HG03460 (cell line): Measurements from ENCODE around the gene FCGR3A.
"Not testable (repeated sequence)": the region's sequence is repeated elsewhere in the genome, so short reads cannot be mapped to it uniquely, and the experiment has no call there.

Source experiments
- ATAC-seq: cut with Tn5 transposase; IDR thresholded peaks from one replicate; pipeline ENCODE4 v1.9.1; 2021; ENCODE audit not compliant: unreplicated experiment

FCGR3A gene

DNA sequence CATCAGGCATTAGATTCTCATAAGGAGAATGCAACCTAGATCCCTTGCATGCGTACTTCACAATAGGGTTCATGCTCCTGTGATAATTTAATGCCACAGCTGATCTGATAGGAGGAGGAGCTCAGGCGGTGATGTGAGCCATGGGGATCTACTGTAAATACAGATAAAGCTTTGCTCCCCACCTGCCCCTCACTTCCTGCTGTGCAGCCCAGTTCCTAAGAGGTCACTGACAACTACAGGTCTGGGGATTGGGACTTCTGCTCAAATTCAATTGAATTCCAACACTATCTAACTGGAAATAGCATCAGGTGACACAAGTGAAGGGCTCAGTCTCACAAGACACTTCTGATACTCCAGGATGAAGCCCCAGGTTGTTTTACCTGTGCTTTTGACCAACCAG lies 7.4 kb upstream of the FCGR3A start:
- not testable (repeated sequence) for ATAC-seq

DNA sequence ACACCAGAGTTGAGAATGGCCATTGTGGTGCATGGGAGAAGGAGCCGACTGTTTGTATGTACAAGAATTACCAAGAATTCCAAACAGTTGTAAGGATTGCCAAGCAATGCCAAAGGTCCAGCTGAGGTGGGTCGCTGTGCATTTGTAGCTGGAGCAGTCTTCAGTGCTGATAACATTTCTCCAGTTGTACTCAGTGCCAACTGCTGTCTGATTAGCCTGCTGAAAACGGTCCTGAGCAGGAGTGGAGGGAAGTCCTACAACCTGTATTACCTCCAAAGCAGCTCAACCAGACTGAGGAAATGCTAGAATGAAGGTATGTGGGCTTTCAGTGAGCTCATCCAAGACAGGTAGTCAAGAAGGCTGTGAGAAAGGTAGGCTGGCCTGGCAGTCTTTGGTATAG lies 6.5 kb upstream of the FCGR3A start:
- ATAC-seq, result not testable (repeated sequence)

DNA sequence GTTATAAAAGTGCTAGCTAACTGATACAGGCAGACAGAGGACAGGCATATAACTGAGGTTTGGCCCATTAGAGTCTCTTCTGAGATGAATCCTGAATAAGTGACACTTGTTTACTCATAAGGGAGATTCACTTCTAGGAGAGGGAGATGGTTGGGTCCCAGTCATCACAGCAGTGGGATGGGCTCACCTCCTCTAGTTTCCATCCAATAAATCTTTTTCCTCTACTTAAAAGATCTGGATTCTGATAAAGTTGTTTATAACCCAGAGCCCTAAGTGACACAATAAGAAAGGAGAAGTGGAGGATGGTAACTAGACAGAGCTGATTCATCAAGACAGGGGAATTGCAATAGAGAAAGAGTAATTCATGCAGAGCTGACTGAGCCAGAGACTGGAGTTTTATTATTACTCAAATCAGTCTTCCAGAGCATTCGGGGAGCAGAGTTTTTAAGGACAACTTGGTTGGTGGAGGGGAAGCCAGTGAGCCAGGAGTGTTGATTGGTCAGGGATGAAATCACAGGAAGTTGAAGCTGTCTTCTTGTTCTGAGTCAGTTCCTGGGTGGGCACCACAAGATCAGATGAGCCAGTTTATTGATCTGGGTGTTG lies 5.3 kb upstream of the FCGR3A start:
- not testable (repeated sequence) for ATAC-seq

DNA sequence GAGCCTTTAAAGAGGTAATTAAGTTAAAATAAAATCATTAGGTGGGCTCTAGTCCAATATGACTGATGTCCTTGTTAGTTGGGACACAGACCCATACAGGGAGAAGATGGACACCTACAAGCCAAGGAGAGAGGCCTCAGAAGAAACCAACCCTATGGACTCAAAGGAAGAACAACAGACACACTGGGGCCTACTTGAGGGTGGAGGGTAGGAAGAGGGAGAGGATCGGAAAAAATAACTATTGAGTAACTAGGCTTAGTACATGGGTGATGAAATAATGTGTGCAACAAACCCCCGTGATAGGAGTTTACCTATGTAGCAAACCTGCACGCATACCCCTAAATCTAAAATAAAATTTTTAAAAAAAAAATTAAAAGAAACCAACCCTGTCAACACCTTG lies 4.7 kb upstream of the FCGR3A start:
- not testable (repeated sequence) for ATAC-seq

DNA sequence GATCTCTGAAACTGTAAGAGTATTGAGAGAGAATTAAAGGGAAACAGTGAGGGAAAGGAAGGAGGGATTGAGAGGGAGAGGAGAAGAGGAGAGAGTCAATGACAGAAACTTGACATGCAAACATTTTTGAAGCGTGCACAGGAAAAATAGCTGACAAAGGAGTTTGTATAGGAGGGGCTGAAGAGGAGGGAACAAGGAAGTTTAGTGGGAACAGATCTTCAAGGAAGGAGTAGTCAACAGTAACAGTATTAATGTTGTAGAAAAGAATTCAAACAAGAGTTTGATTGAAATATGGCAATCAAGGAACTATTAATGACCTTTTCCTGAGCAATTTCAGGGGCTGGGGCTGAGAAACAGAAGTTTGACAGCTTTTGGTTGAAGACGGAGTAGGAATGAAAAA lies 4.0 kb upstream of the FCGR3A start:
- ATAC-seq, result not testable (repeated sequence)

DNA sequence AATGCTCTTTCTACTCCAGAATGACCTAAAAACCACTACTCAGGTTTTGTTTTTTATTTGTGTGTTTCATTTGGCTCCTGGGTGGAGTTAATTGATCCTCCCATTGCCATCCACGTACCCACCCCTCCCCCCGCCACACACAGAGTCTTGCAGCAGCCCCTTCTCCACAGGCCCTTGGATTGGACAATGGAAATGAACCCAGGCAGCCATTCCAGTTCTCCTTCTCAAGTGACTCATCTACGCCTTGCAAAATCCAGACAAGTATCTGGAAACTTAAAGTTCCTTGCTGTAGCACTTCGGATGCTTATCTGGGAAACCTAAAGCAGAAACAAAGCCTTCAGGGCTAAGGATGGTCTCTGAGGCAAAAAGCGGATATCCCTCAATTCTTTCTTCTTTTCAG lies 1.3 kb upstream of the FCGR3A start:
- ATAC-seq, result not testable (repeated sequence)

DNA sequence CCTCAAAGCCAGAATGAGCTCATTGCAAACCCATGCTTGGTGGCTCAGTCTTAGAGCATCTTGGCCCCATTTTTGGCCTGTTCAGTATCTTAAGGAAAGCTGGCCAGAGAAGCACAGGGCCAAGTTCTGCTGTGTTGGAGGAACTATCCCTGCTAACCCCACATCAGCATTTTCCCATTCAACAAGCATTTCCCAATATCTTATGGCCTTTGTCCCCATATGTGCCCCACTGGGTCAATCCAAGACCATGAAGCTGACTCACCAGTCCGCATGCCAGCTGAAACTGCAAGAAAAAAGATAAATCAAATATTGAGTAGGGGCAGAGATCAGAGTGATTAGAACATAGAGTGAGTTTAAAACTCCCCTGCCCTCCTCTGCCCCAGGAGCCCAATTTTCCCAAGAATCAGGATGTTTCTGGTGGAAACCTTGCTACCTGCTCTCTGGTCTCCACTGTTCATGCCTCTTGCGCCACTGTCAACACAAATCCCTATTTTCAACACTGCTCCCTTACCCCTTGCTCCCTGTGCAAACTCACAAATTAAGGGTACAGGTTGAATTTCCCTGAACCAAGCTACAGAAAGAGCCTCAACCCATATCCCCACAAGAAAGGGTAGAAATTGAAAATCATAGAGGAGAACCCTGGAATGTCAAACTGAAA lies 740 bp downstream of the FCGR3A start:
- ATAC-seq, result not testable (repeated sequence)

DNA sequence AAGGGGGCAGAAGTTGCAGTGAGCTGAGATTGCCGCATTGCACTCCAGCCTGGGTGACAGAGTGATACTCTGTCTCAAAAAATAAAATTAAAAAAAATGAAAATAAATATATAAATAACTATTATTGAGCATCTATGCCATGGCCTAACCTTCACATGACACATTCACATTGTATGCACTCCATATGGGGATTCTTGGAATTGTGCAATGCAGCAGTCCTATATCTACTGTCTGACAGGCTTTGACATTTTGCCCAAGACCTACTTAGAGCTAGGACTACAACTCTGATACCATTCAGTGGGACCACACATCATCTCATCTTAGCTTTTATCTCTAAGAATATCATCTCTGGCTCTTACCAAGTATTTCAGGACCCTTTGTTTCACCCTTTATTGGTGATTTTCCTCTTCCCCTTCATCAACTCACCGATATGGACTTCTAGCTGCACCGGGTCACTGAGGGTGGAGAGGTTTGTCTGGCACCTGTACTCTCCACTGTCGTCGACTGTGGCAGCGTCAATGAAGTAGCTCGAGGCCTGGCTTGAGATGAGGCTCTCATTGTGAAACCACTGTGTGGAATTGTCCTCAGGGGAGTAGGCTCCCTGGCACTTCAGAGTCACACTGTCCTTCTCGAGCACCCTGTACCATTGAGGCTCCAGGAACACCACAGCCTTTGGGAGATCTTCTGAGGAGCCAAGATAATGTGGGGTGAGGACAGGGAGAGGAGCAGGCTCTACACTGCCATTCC lies 1.4 kb downstream of the FCGR3A start:
- ATAC-seq, result not testable (repeated sequence)

DNA sequence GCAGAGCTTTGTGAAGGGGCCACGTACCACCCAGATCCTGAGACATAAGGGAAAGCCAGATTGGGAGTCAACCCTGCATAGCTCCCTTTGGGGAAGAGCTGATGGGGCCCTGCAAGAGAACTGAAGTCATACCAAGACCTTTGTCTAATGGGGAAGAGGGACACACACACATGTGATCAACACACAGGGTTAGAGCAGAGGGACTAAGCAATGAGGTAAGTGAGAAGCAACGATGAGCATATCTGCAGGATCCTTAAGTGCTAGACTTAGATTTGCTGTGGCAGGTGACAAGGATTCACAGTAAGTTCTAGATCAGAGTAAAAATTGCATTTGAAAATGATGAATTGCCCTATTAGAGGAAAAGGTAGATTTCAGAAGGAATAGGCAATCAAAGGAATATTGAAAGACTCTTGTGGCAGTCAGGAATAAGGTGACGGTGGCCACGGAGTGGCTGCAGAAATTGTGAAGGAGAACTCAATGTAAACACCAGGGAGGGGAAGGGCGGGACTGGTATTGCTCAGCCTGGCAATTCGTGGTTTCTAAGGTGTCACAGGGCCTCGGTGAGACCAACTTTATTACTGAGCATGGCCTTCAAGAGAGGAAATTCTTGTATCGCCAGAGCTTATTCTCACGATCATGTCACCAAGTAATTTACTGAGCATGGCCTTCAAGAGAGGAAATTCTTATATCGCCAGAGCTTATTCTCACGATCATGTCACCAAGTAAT lies 4.5 kb downstream of the FCGR3A start:
- not testable (repeated sequence) for ATAC-seq

DNA sequence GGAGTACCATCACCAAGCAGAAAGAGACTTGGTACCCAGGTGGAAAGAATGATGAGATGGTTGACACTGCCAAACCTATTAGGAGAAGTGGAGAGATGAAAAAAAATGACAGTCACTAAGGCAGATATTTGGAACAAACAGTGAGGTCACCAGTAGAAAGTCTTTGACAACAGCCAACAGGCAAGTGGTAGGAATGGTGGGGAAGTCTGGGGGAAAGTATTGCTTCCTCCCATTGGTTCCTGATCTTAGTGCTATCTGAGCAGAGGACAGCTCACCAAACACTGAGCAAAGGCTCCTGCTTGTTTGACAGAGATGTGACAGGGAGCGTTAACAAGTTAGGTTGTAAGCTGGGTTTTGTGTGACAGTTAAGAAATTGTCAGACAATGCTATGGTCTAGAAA lies 6.5 kb downstream of the FCGR3A start:
- ATAC-seq, result not testable (repeated sequence)

DNA sequence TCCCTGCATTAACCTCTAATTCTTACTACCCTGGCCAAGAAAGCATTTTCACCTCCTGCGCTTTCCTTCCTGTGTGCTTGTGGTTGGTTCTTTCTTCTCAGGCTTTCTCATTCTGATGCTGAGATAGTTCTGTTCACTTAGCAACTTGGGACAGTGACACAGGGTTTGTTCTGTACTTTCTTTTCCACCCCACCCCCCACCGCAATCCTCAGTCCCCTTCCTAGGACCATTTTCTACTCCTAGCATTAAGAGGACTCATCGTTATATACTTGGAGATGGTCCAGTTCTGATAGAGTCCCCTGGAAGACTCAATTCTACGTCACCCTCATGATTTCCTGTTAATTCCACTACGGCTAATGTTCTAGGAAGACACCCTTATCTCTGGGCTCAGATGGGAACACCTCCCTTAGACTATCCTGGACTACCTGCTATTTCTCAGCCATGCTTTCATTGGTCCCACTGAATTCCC lies 7.5 kb downstream of the FCGR3A start:
- peak; percentile 63 for ATAC-seq

DNA sequence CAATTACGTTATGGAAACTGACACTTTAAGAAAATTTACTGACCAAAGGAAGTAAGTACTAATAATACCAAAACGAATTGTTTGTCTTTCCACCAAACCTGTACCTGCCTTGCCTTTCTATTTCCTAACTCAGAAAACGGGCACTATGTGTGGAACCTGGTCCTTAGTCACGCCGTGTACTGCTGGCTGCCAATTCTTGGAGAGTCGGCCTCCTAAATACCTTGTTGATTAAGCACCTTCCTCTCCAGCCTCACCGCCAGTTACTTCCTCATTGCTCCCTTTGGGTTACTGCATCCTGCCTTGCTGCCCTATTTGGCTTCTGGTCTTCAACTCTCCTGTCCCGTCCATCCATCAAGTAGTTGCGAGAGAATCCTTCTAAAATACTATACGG lies 9.1 kb downstream of the FCGR3A start:
- not testable (repeated sequence) for ATAC-seq

DNA sequence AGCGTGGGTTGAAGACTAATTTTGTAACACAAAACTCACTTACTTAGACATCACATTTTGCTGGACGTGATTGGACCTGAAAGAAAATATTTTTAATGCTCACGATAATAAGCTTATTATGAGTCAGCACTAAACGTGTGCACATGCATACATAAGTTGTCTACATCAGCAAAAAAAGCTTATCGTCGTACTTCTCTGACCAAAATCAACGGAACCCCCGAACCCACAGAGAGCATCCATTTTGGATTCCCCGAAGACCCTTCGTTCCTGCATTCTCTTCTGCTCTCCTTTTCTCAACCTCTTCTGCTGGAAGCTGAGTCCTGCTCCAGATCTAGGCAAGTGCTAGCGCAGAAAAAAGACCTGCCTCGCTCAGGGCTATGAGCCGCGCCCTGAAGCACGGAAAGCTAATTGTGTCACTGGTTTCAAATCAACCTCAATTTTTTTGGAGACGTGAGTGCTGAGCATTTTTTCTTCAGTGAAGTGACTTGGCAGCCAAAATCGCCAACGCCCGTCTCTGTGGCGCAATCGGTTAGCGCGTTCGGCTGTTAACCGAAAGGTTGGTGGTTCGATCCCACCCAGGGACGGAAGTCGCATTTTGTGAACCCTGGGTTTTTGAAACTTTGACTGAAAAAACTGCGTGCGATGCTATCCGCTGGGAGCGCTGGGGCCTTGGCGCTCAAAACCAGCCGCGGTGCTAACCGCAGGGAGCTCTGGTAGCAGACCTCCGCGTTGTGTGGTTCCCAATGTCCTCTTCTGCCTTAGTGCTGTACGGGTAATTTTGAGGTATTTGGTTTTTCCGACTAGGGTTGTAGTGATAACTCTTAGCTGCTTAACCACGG lies 9.7 kb downstream of the FCGR3A start:
- peak; percentile 51 for ATAC-seq

DNA sequence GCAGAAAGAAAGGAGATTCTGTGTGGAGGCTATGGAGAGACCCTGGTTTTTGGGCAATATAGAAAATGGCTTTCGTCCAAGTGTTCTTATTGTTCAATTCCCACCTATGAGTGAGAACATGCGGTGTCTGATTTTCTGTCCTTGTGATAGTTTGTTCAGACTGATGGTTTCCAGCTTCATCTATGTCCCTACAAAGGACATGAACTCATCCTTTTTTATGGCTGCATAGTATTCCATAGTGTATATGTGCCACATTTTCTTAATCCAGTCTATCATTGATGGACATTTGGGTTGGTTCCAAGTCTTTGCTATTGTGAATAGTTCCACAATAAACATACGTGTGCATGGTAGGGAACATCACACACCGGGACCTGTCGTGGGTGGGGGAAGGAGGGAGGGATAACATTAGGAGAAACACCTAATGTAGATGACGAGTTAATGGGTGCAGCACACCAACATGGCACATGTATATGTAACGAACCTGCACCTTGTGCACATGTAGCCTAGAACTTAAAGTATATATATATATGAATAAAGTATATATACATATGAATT lies 10.6 kb downstream of the FCGR3A start:
- ATAC-seq, result not testable (repeated sequence)

DNA sequence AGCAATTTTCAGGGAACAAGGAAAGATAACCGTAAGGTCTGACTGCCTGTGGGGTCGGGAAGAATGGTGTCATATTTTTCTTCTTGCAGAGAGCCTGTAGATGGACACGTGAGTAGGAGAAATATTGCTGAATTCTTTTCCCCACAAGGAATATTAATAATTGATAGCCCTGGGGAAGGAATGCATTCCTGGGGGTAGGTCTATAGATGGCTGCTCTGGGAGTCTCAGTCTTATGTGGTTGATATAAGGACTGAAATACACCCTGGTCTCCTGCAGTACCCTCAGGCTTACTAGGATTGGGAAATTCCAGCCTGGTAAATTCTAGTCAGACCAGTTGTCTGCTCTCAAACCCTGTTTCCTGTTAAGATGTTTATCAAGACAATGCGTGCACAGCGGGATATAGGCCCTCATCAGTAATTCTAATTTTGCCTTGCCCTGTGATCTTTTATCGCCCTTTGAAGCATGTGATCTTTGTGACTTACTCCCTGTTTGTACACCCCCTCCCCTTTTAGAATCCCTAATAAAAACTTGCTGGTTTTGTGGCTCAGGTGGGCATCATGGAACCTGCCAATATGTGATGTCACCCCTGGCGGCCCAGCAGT lies 12.4 kb downstream of the FCGR3A start:
- not testable (repeated sequence) for ATAC-seq

DNA sequence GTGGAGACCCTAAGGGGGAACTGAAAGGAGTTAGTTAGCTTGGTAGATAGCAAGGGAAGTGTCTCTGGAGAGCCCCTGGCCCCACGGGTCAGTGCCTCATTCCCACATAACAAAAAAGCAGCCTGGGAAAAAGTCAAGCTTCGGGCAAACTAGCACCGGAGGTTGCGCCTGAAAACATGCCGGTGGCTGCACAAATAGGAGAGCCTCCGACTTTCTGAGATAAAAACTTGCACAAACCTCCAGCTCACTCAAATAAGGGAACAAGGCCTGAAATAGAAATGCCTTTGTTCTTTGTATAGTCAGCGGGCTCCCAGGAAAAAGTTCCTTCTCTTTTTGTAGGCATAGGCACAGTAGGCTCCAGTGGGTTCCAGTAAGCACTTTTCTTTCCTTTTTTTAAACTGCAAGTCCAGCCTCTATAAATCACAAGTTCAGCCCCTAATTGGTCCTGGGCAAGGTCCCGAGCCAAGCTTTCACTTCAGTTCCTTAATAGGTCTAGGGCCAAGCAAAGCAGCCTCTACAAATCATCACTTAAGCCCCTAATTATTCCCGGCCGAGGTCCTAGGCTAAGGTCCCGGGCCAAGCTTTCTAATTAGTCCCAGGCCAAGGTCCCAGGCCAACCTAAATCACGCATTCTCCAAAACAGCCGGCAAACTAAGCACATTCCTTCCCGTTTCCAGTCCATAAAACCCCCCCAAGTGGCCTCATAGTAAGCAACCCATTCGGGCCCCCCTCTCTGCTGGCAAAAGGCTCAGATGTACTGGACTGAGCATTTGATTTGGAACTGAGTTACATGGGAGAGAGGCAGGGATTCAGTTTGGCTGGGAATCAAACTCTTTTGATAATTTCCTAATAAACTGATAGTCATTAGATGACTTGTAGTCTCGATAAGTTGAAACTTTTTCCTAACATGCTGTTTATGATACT lies 16.7 kb downstream of the FCGR3A start:
- not testable (repeated sequence) for ATAC-seq

DNA sequence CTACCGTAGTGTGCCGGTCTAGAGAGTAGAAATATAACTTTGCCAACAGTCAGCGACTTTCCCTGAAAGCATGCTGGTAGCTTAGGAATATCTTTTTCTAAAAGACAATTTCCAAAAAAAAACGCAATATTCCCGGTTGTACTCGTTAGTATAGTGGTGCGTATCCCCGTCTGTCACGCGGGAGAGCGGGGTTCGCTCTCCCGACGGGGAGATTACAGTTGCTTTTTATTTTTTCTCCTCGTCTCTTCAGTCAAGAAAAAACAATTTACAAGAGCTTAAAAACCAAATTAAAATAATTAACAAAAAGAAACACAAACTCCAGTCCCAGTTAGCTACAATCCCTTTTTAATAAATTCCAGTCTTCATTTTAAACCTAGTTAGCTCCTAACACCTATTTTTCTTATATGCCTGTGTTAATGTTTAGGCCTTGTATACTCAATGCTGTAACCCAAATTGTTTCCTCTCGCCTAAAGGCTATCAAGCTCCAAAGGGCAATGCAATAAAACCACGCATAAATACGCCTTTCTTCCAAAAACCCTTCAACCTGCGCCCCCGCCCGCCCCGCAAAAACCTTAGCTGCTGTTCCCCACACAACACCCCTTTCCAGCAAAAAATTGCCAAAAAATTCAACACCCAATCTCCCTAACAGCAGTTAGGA lies 17.5 kb downstream of the FCGR3A start:
- ATAC-seq, result no peak
